Transverse colon (tissue), 4 donors: ENCODE measurements around the gene MT1A.
A peak's percentile ranks its signal among the peaks of the same experiment; 100 is the strongest.

Source experiments
- CTCF ChIP-seq, 5 experiments: fragments of 200-600 bp in 3 of 5; fragments of 450-650 bp in 2 of 5; sonication (generic) in 3 of 5; IDR thresholded peaks; 1 replicate in 2 of 5; 2 replicates in 3 of 5; pipeline ENCODE4 v1.5.1; 2016 to 2017; ENCODE audit warnings: antibody characterized with exemption in 5 of 5, inconsistent platforms in 3 of 5, mild to moderate bottlenecking in 2 of 5, moderate library complexity in 1 of 5
- POLR2AphosphoS5 ChIP-seq, 3 donors: sonication (generic); formaldehyde crosslinking; IDR thresholded peaks; one replicate each; pipeline ENCODE4 v1.6.1; 2016; ENCODE audit warnings: antibody characterized with exemption in 3 of 3

GRCh38 chr16:56625140-56625942 is 13.1 kb upstream of the MT1A start, which contains the start of gene MT1E:
- TF ChIP-seq CTCF (IDR thresholded peaks at IDR 0.05) (no peak), POLR2AphosphoS5 (IDR thresholded peaks at IDR 0.05) (peak; percentile 84 to 99 (median 98))
